ENCODE measurements around the gene NPR2.

GRCh38 chr9:35795695-35796094 lies 4.3 kb downstream of the NPR2 start:
- no peak for TF ChIP-seq CTCF (conservative IDR thresholded peaks at IDR 0.05 in 1 of 2, IDR thresholded peaks at IDR 0.05 in 1 of 2; ENCODE audit: extremely low read depth in 1 of 2, insufficient read depth in 1 of 2, low read depth in 1 of 2, low read length in 2 of 2)
- TF ChIP-seq EZH2 (IDR thresholded peaks at IDR 0.05; ENCODE audit: borderline replicate concordance, low read length), result no peak
